K562 (cell line): ENCODE data around the gene CD163. TPM values are rescaled to one million over a fixed set of nuclear protein-coding genes. Genes with fewer than 3 reads are reported as not detected.

Experiments used
- BRF2 ChIP-seq: IDR thresholded peaks from 3 replicates; pipeline ENCODE4 v1.6.1; 2011; ENCODE audit warnings: borderline replicate concordance, mild to moderate bottlenecking; ENCODE audit not compliant: insufficient read length, insufficient read depth
- CHD2 ChIP-seq: IDR thresholded peaks from 2 replicates; pipeline ENCODE4 v1.6.1; 2011; ENCODE audit warnings: low read depth, low read length
- CSDE1 ChIP-seq, 2 experiments: fragments of 450-650 bp; IDR thresholded peaks; 2 replicates each; pipeline ENCODE4 v1.6.1; 2016; ENCODE audit warnings: mild to moderate bottlenecking in 1 of 2
- CXXC5 ChIP-seq: fragments of 250-450 bp; sonication (Bioruptor Pico); IDR thresholded peaks from 2 replicates; pipeline ENCODE4 v1.8.0; 2022; ENCODE audit warnings: inconsistent platforms, mild to moderate bottlenecking, moderate library complexity
- ESRRA ChIP-seq: fragments of 450-650 bp; IDR thresholded peaks from 2 replicates; pipeline ENCODE4 v1.6.1; 2014; ENCODE audit warnings: low read depth, mild to moderate bottlenecking, moderate library complexity, borderline replicate concordance
- GTF2E2 ChIP-seq: fragments of 200-800 bp; sonication (Bioruptor generic); IDR thresholded peaks from 2 replicates; pipeline ENCODE4 v1.6.1; 2016; ENCODE audit warnings: missing genetic modification characterization, missing compliant biosample characterization
- IRF2 ChIP-seq: sonication (generic); formaldehyde crosslinking; IDR thresholded peaks from 2 replicates; pipeline ENCODE4 v1.8.1; 2022; ENCODE audit warnings: mild to moderate bottlenecking, missing genetic modification reagents
- KLF13 ChIP-seq: fragments of 450-650 bp; IDR thresholded peaks from 2 replicates; pipeline ENCODE4 v1.6.1; 2016; ENCODE audit warnings: missing genetic modification characterization, low read depth, mild to moderate bottlenecking, missing compliant biosample characterization, moderate library complexity, borderline replicate concordance
- KLF16 ChIP-seq: IDR thresholded peaks from 2 replicates; pipeline ENCODE4 v1.6.1; 2016; ENCODE audit warnings: antibody characterized with exemption
- NCOA2 ChIP-seq, 2 experiments: fragments of 450-650 bp; IDR thresholded peaks; 2 replicates each; pipeline ENCODE4 v1.6.1; 2018; ENCODE audit warnings: mild to moderate bottlenecking in 2 of 2, moderate library complexity in 1 of 2; ENCODE audit not compliant: partially characterized antibody in 2 of 2
- NR2C2 ChIP-seq, 2 experiments: fragments of 200-800 bp in 1 of 2; sonication (Bioruptor generic) in 1 of 2; sonication (generic) in 1 of 2; formaldehyde crosslinking in 1 of 2; IDR thresholded peaks; 2 replicates each; pipeline versions ENCODE4 v1.6.1 to v1.8.0; 2016 to 2022; ENCODE audit warnings: mild to moderate bottlenecking in 1 of 2, missing compliant biosample characterization in 1 of 2, missing genetic modification characterization in 1 of 2, missing genetic modification reagents in 1 of 2
- NR3C1 ChIP-seq: sonication (generic); formaldehyde crosslinking; IDR thresholded peaks from 2 replicates; pipeline ENCODE4 v1.8.1; 2022; ENCODE audit warnings: missing genetic modification reagents
- PCBP2 ChIP-seq: fragments of 200-400 bp; formaldehyde crosslinking; IDR thresholded peaks from 2 replicates; pipeline ENCODE4 v1.6.1; 2018; ENCODE audit warnings: low read length, low read depth, mild to moderate bottlenecking, moderate library complexity; ENCODE audit not compliant: poor library complexity, severe bottlenecking
- RB1 ChIP-seq: fragments of 450-650 bp; IDR thresholded peaks from 2 replicates; pipeline ENCODE4 v1.6.1; 2017; ENCODE audit warnings: low read depth, mild to moderate bottlenecking
- RBFOX2 ChIP-seq: fragments of 200-400 bp; formaldehyde crosslinking; IDR thresholded peaks from 2 replicates; pipeline ENCODE4 v1.6.1; 2017; ENCODE audit warnings: low read depth, mild to moderate bottlenecking, low read length, moderate library complexity
- RBM34 ChIP-seq: fragments of 200-400 bp; formaldehyde crosslinking; IDR thresholded peaks from 2 replicates; pipeline ENCODE4 v1.6.1; 2018; ENCODE audit warnings: low read length, borderline replicate concordance; ENCODE audit not compliant: insufficient read depth
- RBM39 ChIP-seq: fragments of 200-400 bp; formaldehyde crosslinking; optimal IDR thresholded peaks from 2 replicates; pipeline ENCODE3; 2018; ENCODE audit warnings: low read depth, low read length
- RNF2 ChIP-seq: sonication (generic); IDR thresholded peaks from 2 replicates; pipeline ENCODE4 v1.6.1; 2016
- SIN3B ChIP-seq: fragments of 450-650 bp; IDR thresholded peaks from 2 replicates; pipeline ENCODE4 v1.6.1; 2017; ENCODE audit warnings: low read depth, mild to moderate bottlenecking, moderate library complexity
- TEAD2 ChIP-seq: fragments of 450-650 bp; IDR thresholded peaks from 2 replicates; pipeline ENCODE4 v1.6.1; 2016; ENCODE audit warnings: missing genetic modification characterization, control low read depth, missing compliant biosample characterization
- XRCC3 ChIP-seq: fragments of 450-650 bp; IDR thresholded peaks from 2 replicates; pipeline ENCODE4 v1.6.1; 2017; ENCODE audit warnings: mild to moderate bottlenecking, moderate library complexity
- YBX1 ChIP-seq: fragments of 450-650 bp; IDR thresholded peaks from 2 replicates; pipeline ENCODE4 v1.7.1; 2016; ENCODE audit warnings: mild to moderate bottlenecking
- ZNF785 ChIP-seq: fragments of 250-450 bp; sonication (Bioruptor Pico); IDR thresholded peaks from 2 replicates; pipeline ENCODE4 v1.4.0; 2020; ENCODE audit warnings: mild to moderate bottlenecking
- ZSCAN29 ChIP-seq: fragments of 450-650 bp; IDR thresholded peaks from 2 replicates; pipeline ENCODE4 v1.6.1; 2017
- polyA plus RNA-seq, 8 experiments: library from polyadenylated mRNA; depleted of rRNA in 4 of 8; stranded (reverse) in 5 of 8; unstranded in 3 of 8; fragments of >200 nt; fragmentation: Nextera tagmentation in 2 of 8; fragmentation: Illumina TruSeq in 1 of 8; extraction: Ambion mirVana in 2 of 8; extraction: Trizol in 1 of 8; gene quantifications; 2 replicates each; pipeline versions ENCODE4 v1.2.1 to v1.2.3, GENCODE V29; 2011 to 2014; ENCODE audit warnings: inconsistent platforms in 1 of 8, missing spikeins in 1 of 8
- total RNA-seq, 7 experiments: library from RNA; depleted of rRNA in 6 of 7; stranded (reverse); fragments of >200 nt in 6 of 7; fragmentation: Illumina TruSeq in 2 of 7; extraction: Trizol in 2 of 7; gene quantifications; 2 replicates each; pipeline versions ENCODE4 v1.2.1 to v1.2.3, GENCODE V29; 2011 to 2021; ENCODE audit warnings: low replicate concordance in 1 of 7
- TF ChIP-seq, protein P1 (sequence below): fragments of 450-650 bp; formaldehyde crosslinking; IDR thresholded peaks from 2 replicates; pipeline ENCODE4 v1.4.0; 2020; ENCODE audit warnings: mild to moderate bottlenecking, mixed read lengths
- TF ChIP-seq, protein P2 (sequence below): IDR thresholded peaks from 2 replicates; pipeline ENCODE4 v1.6.1; 2012; ENCODE audit warnings: low read depth, low read length, improper control_type of control experiment, borderline replicate concordance

The CD163 gene
- total and polyA plus RNA-seq, 9 of the 15 experiments (the other 6 are each of a cell fraction or from before 2014, with no cell fraction given), result 0.62 TPM; not detected in 8

DNA sequence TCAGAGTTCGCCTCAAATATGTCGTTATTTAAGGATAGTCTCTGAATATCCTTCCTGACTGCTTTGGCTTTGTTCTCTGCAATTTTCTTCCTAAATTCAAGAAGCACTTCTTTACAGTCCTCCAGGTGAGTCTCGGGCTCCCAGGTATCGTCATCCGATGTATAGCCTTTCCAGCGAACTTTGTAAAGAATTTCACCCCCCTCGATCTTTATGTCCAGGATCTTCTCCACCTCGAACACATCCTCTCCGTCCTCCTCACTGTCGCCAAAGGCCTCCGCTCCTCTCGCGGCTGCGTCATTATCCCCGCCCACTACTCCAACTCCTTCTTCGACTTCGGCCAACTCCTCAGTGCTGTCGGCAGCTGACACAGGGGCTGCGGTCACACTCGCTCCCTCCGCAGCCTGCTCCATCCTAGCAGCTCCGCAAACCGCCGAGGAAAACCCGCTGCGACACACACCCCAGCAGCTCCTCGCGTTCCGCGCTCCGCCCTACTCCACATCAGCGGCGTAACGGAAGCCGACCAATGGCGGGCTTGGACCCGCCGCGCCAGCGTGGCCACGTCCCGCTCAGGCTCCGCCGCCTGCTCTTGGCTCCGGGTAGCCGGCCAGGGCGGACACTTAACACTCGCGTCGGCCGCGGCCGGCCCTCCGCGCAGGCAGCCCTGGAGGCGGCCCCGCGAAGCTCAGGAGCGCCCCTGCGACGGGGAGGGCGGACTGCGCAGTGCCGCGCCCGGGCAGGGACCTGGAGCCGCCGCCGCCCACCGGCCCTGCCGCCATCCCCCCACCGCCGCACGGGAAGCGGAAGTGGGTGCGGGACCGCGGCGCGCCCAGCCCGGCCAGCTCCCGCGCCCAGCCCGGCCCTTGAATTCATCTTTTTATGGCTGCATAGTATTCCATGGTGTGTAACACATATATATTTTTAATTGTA lies 63.7 kb downstream of the CD163 start (continued):
- no peak for TF ChIP-seq KLF13 (tag)
- peak; percentile 93 for TF ChIP-seq CXXC5
- no peak for TF ChIP-seq KLF16
- TF ChIP-seq NCOA2 (IDR thresholded peaks at IDR 0.05; ENCODE audit: partially characterized antibody in 2 of 2), result no peak
- no peak for TF ChIP-seq ZNF785
- no peak for TF ChIP-seq BRF2
- no peak for TF ChIP-seq CHD2
- TF ChIP-seq TEAD2, result no peak
- TF ChIP-seq XRCC3, result no peak
- peak; percentile 65; the same call in 1 of the 2 replicates for TF ChIP-seq RB1
- TF ChIP-seq, protein P1, sequence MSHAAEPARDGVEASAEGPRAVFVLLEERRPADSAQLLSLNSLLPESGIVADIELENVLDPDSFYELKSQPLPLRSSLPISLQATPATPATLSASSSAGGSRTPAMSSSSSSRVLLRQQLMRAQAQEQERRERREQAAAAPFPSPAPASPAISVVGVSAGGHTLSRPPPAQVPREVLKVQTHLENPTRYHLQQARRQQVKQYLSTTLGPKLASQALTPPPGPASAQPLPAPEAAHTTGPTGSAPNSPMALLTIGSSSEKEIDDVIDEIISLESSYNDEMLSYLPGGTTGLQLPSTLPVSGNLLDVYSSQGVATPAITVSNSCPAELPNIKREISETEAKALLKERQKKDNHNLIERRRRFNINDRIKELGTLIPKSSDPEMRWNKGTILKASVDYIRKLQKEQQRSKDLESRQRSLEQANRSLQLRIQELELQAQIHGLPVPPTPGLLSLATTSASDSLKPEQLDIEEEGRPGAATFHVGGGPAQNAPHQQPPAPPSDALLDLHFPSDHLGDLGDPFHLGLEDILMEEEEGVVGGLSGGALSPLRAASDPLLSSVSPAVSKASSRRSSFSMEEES (CRISPR knock-in tag), result no peak
- TF ChIP-seq IRF2, result no peak
- TF ChIP-seq, protein P2, sequence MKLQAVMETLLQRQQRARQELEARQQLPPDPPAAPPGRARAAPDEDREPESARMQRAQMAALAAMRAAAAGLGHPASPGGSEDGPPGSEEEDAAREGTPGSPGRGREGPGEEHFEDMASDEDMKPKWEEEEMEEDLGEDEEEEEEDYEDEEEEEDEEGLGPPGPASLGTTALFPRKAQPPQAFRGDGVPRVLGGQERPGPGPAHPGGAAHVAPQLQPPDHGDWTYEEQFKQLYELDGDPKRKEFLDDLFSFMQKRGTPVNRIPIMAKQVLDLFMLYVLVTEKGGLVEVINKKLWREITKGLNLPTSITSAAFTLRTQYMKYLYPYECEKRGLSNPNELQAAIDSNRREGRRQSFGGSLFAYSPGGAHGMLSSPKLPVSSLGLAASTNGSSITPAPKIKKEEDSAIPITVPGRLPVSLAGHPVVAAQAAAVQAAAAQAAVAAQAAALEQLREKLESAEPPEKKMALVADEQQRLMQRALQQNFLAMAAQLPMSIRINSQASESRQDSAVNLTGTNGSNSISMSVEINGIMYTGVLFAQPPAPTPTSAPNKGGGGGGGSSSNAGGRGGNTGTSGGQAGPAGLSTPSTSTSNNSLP, result no peak
- no peak for TF ChIP-seq ZSCAN29
- no peak for TF ChIP-seq RBM39
- TF ChIP-seq RNF2, result no peak
- peak; percentile 61 for TF ChIP-seq SIN3B
- TF ChIP-seq RBFOX2, result peak; percentile 84
- TF ChIP-seq PCBP2, result no peak
- TF ChIP-seq CSDE1 (IDR thresholded peaks at IDR 0.05), result no peak
- TF ChIP-seq NR2C2 (CRISPR knock-in tag; IDR thresholded peaks at IDR 0.05), result no peak
- peak; percentile 66; the same call in 1 of the 2 replicates for TF ChIP-seq NR2C2 (tag; IDR thresholded peaks at IDR 0.05)
- peak; percentile 37; the same call in 1 of the 2 replicates for TF ChIP-seq ESRRA
- no peak for TF ChIP-seq RBM34
- no peak for TF ChIP-seq NR3C1 (CRISPR knock-in tag)
- no peak for TF ChIP-seq YBX1
- TF ChIP-seq GTF2E2 (tag), result no peak
